ENCODE data around the gene PIGV.

Gene PIGV

DNA sequence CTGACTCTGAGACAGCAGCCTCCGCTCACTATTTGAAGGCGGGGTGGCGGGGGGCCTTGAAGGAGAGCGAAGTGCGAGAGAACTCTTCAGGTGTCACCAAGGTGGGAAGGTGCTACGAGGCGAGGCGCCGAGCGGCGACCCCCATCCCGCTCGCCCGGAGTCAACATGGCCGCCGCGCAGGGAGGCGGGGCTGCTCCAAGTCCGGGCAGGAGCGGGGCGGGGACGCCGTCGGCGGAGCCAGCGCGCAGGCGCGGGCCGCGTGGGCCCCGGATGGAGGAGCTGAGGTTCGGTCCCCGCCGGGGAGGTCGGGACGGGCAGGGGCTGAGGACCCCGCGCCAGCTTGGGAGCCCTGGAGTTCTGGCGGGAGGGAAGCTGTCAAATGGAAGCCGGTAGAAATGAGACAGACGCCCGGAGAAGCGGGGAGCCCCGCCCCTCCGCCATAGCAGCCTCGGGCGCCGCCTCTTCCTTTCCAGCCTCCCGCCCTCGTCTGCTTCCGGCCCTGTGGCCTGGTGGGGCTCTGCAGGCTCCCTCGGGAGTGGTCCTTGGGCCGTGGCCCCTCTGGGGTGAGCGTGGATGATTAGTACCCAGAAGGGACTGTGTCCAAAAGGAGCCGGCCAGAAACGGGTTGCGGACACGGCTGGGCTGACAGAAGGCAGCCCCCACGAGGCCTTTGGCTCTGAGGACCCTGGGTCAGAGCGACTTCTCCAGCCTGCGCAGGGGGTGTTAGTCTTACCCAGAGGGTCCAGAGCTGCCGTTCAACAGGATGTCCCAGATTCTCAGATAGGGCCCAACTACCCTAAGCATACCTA is at the start of gene PIGV:
TSS of gene PIGV (plus strand) at position 245 of the 809 bp plus-strand sequence. CDS start 2,866 bp downstream, outside the sequence.
- peak; percentile 85 for DNase-seq (ENCODE audit: low spot score)

DNA sequence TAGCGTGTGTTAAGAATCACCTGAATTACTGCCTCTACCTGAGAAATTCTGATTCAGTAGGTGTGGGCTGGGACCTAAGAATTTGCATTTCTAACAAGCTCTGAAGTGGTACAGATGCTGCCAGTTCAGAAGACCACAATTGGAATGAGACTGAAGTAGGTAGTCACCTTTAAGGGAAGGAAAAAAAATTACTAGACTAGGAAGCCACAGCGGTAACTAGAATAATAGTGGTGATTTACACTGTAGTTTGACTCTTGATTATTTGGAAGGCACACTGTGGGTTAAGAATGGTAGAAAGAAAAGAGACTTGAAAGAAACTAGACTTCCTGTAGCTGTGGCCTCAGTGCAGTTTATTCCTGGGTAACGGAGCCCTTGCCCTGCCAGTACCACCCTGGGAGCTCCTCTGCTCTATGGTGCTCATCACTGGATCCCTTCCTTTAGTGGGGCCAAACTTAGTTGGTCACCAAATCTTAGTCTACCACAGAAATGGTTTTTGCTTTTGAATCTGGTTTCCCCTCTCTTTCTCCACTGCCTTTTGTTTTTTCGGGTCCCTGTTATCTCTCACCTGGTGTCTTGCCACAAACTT is 48.3 kb upstream of the PIGV start:
- no peak for DNase-seq (ENCODE audit: low spot score)

DNA sequence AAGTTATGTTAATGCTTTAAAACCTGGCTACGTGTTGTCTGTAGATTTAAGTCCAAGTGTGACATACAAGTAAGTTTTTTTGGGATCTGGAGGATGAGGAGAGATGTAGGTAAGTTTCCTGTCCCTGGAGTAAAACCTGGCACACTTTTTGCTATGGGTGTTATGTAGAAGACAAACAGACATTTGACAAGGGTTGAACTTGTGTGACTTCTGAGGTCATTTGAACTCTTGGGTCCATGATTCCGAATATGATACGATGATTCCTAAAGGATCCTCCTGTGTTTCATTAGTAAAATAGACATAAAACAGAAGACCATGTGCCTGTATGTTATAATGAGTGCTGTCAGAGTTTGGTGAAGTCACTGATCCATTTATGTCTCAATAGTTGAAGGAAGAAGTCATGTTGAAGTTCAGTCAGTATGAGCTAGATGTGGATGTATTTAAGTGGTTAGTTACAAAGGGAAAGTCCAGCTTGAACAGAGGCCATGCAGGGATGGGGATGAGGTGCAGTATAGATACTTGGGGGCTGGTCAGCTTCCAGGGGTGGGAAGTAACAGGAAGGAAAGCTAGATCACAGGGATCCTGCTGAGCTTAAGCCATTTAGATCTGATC is 47.6 kb upstream of the PIGV start:
- no peak for DNase-seq (ENCODE audit: low spot score)

DNA sequence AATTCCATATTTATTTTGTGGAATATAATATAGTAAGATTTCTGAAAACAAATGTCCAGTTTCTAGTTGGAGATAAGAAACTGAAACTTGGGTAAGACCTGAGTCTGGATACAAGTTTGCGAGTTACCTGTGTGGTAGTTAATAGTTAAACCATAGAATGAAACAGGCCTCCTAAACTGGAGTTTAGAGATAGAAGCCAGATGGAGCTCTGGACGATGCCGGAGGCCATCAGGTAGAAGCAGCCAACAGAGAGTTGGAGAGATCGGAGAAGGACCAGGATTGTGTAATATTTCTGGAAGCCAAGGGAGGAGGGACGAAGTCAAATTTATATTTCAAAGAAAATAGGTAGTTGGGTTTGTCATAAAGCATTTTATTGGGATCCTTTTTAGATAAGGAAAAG is 46.8 kb upstream of the PIGV start:
- peak; percentile 66 for DNase-seq (ENCODE audit: low spot score)

DNA sequence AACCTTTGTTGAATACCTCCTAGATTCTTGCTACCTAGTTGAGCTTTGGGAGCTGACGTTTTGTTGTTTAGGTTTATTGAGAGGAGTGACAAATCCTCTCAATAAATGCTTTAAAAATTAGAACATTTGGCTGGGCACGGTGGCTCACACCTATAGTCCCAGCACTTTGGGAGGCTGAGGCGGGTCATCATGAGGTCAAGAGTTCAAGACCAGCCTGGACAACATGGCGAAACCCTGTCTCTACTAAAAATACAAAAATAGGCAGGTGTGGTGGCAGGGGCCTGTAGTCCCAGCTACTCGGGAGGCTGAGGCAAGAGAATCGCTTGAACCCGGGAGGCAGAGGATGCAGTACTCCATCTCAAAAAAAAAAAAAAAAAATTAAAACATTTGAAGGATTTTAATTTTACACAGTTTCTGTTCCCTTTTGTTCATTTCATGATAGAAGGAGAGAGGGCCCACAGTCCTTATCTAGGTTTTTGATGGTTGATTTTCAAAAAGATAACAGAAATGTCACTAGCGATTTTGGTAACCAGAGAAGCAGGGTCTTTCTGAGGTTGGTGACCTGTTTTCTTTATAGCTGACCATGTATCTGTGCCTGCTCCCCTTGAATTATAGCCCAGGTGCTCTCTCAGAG is 44.2 kb upstream of the PIGV start:
- DNase-seq (ENCODE audit: low spot score) = no peak

DNA sequence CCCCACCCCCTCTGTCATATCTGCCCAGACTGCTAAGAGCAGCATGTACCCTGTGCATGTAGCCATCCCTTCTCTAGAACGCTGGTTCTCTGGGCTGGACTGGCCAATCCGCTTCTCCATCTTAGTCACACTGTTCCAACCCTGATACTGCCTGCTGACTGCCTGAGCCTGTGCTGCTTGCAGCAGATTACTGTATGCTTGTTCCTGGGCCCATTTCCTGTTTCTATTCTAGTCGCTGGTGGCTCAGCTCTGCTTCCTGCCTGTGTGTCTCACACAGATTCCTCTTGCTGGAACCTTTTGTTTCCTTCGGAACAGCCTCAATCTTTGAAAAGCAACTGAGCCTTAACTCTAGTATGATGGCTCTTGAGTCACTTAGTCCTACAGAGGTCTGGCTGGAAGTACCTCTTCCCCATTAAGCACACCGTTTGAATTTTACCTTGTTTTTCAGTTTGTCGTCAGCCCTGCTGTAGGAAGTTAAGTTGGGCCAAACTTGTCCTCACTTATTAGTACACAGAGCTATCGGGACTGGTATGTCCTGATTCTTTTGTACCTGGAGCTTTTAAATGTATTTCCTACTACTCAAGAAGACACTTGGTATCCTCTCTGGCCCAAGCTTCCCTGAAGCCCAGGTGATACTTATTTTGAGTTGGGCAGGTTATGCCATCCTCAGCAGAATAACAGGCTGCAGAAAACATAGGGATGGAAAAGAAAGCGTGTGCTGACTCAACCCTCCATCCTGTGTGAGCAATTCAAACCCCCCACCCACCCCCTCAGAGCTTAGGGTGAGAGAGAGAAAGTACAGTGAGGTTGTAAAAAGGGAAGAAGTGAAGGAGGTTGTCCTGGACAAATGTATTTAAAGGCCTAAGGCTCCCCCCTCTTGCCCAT is 43.4 kb upstream of the PIGV start:
- peak; percentile 94 for DNase-seq (ENCODE audit: low spot score)

DNA sequence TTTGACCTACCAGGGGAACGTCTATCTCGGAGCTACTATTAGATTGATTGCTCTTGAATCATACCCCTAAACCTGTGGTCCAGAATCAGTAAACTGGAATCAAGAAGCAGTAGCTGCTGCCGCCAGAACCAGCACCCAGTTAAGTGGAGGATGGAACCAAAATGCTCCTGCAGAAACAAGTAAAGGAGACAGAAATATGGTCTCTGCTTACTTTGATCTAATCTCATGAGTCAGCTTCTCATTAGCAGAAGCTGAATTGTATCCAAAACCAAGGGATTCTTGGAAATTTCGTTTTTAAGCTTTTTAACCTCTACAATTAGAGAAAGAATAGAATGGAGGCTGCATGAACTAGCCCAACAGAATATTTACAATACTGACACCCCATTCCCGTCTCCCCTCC is 42.6 kb upstream of the PIGV start:
- no peak for DNase-seq (ENCODE audit: low spot score)

DNA sequence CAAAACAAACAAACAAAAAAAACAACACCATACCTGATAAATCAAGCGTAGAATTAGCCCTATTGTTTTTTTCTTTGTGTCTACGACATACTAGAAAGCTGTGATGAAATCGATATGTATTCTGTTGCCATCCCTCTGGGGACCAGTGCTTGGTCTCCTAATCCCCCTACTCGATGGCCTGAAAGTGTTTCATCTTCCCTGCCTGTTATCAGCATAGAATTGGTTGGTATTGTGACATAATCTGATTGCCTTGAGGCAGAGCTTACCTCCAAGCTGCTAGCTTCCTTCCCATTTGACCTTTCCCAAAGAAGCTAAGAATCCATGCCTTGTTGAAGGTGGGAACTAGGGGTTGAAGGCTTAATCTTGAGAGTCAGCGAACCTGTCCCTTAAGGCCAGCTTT is 40.7 kb upstream of the PIGV start:
- no peak for DNase-seq (ENCODE audit: low spot score)

DNA sequence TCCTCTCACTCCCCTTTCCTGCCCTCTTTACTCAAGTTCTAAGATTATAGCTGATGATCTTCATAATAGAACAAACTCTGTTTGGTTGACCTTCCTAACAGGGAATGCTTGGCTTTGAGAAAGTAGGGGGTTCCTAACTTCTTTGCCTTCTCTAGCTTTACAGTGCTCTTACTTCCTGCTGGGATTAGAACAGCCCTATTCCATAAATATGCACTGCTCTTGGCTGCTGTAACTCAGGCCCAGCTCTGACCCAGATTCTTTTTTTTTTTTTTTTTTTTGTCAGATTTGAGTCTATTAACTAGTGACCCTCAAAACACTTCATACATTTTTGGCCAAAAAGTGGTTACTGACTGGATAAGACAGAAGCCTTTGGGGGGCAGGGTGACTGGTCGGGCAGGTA is 39.4 kb upstream of the PIGV start:
- DNase-seq (ENCODE audit: low spot score) = peak; percentile 69

DNA sequence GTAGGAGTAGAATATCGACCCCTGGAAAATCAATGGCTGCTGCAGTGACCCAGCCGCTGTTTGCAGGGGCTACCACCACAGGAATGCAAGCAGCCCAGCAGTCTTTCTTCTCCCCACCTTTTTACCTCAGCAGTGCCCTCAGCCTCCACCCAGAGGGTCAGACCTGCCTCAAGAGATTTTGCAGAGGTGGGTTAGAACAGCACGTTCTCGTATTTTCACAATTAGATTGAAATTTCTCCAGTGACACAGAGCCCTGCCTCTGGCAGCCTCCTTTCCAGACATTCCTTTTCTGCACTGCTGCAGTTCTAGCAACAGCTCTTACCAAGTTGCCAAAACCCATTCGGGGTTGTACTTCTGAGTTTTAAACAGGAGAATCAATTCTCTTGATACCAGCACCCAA is 38.3 kb upstream of the PIGV start:
- no peak for DNase-seq (ENCODE audit: low spot score)

DNA sequence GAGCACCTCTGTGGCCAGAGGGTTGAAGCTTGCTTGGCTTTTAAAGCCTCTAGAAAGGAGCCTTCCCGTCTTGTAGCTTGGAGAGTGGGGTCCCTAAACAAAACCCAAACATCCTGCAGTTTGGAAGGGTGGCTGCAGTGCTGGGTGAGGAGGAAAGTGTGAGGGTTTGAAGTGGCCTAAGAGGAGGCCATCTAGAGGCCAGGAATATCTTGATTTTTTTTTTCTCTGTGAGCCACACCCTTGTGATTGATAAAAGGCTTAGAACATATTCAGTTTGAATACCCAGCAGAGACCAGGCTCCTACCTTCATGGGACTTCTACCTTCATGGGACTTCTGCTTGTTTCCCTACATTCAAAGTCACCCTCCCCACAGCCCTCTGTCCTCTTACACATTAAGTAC is 37.3 kb upstream of the PIGV start:
- no peak for DNase-seq (ENCODE audit: low spot score)

DNA sequence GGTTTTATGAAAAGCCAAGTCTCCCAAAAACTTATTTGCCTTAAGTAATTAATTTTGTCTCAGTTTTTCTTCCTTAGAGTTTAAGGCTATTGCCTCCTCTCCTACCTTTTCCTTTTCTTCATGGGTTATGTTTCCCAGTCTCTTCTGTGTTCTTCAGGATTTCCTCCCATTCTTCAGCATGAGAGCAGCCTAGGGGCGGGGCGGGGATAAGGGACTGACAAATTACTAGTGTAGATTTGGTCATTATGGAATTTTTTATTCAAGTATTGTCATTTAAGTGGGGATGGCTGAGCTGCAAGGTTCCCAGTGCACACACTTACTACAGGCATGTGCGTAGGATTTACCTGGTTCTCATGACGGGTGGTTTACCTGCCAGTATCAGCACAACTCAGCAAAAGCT is 35.2 kb upstream of the PIGV start:
- DNase-seq (ENCODE audit: low spot score) = no peak

DNA sequence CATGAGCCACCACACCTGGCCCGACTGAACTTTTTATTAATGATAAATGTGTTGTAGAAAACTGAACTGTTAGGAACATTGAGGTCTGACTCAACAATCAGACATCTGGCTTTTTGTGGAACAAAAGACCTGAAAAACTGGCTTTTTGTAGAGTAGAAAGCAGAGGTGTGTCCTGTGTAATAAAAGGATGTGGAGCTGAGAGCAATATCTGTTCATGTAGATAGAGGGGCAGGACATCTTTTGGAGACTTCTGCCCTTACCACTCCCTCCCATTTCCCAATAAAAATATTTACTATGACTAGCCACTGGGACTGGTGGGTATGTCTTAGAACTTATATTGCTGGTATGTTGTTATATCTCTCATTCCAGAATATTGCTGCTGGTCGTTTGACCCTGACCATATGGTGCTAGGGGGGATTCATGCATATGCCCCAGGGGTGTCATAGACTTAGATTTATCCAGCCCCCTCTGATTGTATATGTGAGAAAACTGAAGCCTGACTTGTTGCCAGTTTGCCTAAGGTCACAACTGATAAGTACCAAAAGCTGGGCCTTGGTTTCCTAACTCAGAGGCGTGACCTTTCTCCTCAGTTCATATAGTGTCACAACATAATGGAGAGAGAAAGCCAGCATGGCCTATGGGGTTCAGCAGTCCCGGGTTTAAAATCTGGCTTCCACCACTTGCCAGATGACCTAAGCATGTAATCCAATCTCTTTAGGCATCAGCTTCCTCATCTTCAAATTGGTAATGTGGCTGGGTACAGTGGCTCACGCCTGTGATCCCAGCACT is 33.5 kb upstream of the PIGV start:
- no peak for DNase-seq (ENCODE audit: low spot score)

DNA sequence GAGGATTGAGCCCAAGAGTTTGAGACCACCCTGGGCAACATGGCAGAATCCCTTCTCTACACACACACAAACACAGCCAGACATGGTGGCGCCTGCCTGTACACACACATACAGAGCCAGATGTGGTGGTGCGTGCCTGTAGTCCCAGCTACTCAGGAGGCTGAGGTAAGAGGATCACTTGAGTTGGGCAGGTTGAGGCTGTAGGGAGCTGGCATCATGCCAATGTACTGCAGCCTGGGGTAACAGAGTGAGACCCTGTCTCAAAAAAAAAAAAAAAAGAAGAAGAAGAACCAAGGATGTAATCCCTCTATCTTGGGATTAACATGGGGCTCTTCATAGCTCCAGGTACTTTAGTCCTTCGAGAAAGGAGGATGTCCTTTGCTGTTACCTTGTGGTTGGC is 29.4 kb upstream of the PIGV start:
- DNase-seq (ENCODE audit: low spot score) = no peak

DNA sequence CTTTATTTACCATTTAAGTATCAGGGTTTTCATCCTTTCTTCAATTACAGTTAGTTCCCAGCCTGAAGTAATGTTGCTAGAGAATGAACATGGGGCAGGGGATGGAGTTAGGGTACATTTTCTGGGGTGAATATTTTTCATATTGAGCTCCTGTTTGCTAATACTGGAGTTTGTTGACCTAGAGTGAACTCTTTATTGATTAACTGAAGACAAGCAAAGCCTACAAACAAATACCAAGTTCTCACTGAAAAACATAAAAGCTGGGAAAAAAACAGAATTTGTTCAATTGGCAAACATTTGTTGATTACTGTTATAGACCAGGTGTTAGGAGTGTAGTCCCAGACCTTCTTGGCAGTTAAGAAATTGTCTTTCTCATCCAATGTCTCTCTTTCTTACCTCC is 28.2 kb upstream of the PIGV start:
- DNase-seq (ENCODE audit: low spot score) = no peak

DNA sequence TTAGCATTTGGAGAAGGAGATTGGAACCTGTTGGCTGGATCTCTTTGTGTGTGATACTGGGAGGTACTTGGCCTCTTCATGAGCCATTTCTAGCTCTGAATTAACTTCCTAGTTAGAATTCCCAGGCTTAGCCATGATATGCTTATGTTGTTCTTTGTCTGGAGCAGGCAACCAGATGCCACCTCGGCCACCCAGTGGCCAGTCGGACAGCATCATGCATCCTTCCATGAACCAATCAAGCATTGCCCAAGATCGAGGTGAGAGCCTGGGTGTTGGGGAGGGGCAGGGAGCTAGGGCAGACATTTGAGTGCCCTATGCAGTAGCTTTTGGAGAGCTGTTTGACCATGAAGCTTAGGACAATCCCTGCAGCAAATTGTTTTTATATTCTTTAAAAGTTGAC is 26.5 kb upstream of the PIGV start:
- peak; percentile 42 for DNase-seq (ENCODE audit: low spot score)

DNA sequence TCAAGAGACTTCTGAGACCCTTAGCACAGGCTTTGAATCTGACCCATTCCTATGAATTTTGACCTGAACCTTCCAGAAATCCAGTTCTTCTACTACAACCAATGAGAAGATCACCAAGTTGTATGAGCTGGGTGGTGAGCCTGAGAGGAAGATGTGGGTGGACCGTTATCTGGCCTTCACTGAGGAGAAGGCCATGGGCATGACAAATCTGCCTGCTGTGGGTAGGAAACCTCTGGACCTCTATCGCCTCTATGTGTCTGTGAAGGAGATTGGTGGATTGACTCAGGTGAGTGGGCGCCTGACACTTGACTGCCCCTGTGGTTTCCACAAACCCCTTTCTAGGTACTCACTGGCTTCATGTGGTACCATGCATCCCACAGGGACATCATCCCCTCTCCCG is 20.0 kb upstream of the PIGV start:
- DNase-seq (ENCODE audit: low spot score) = no peak

DNA sequence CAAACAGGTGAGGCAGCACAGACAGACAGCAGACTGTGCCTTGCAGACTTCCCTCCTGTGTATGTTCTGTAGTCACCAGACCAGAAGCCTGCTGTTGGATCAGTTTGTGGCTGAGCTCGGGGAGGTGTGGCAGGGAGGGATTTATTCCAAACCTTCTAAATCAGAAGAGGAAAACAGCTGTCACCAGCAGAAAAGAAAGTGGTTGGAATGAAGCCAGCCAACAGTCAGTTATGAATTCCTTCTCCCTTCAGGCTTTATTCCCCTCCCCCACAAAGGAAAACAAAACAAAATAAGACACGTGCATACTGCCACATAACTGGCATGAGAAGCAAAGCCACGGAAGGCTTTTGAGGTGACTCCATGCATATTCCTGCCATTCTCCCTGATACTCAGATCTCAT is 19.0 kb upstream of the PIGV start:
- no peak for DNase-seq (ENCODE audit: low spot score)

DNA sequence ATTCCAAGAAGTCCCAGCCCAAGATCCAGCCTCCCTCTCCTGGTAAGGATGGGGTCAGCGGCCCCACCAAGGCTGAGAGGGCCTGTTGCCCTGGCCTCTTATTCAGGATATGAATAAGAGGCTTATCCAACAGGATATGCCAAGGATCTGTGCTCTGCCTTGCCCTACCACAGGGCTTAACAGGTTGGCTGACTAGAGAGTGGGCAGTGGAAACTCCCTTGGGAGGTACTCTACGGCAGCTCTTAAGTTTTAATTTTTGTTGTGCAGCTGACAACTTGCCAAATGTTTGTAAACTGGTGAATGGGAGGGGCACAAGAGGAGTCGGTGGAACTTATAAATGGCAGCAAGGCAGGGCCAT is 16.5 kb upstream of the PIGV start:
- DNase-seq (ENCODE audit: low spot score) = no peak

DNA sequence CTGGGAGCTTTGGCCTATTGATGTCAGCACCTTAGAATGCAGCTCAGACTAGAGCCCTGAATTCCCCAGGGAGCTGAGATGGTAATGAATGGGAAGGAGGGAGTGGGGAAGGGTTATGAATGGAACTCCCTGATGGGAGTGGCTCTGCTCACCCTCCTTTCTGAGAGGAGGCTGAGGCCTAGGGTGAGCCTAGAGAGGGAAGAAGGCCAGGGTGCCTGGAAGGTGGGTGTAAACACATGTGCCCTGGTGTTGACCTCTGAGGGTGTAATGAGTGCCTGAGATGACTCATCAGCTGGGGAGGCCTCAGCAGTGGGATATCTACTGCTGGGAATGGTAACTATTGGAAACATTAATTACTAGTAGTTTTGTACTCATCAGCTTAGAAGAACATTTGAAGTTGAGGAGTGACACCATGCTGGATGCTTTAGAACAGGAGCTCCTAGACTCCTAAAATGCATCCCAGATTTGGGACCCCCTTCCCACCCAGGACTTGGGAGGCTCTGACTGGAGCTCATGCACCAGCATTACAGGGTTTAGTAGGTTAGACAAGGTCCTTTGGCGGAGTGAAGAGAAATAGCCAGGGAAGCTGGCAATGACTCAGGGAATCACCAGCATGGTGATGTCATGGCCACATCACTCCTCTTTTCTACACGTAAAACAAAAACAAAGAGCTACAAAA is 16.0 kb upstream of the PIGV start:
- no peak for DNase-seq (ENCODE audit: low spot score)

DNA sequence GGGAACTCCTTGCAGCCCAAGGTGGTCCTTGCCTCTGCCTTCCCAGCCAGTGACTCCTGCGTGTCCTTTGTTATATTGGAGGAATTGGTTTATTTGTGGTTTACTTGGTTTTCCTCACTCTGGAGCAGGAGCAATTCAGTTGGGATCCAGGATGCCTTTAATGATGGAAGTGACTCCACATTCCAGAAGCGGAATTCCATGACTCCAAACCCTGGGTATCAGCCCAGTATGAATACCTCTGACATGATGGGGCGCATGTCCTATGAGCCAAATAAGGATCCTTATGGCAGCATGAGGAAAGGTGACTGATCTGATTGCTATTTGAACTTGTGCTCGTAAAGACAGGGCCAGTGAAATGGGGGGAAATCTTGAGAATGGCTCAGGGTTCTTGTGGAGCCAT is 15.1 kb upstream of the PIGV start:
- no peak for DNase-seq (ENCODE audit: low spot score)
